SKM-1 (cell line): ENCODE data around the gene IL4R.
A peak's percentile ranks its signal among the peaks of the same experiment; 100 is the strongest.
"Not testable (repeated sequence)": the region's sequence is repeated elsewhere in the genome, so short reads cannot be mapped to it uniquely, and the experiment has no call there.

Experiments
- DNase-seq: peaks from one replicate; lab custom pipeline; 2025; ENCODE audit not compliant: unreplicated experiment; lab: John Stamatoyannopoulos, UW

IL4R gene

DNA sequence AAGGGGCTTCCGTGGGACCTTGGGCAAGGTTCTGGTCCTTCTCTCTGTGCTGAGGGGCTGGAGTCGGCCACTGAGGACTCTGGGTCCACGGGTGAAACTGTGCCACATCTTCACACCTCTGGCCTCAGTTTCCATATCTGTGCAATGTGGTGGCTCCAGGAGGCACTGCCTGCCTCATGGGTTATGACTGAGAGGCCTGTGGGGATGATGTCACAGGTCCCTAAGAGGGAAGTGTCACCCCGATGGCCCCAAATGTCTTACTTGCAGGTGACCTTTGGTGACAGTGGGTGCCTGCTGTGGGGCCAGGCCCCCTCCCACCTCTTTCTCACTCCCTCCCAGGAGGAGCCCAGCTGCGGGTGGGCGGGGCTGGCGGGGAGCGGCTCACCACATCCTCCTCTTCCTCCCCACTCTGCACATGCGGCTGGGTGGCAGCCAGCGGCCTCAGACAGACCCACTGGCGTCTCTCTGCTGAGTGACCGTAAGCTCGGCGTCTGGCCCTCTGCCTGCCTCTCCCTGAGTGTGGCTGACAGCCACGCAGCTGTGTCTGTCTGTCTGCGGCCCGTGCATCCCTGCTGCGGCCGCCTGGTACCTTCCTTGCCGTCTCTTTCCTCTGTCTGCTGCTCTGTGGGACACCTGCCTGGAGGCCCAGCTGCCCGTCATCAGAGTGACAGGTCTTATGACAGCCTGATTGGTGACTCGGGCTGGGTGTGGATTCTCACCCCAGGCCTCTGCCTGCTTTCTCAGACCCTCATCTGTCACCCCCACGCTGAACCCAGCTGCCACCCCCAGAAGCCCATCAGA lies 88.2 kb downstream of the IL4R start, which contains the start of gene IL21R:
Gene IL21R (plus strand): TSS at position 407 of the 801 bp plus-strand sequence. CDS start 27,898 bp downstream, outside the sequence.
- DNase-seq, result peak; percentile 68

DNA sequence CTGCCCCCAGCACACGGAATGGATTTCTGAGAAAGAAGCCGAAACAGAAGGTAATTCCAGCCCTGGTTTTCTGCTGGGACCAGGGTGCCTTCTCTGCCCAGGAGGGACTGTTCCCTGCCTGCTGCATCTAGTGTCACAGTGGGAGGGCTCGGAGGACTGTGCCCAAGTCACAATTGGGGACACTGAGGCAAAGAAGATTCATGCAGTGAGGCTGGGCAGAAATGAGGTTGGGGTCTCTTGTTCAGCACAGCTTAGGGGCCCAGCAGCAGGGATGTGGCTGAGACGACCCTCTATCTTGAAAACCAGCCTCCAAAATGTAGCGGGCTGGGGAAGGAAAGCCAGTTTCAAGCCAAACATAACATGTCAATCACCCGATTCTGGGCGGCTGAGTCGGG lies 88.8 kb downstream of the IL4R start:
- no peak for DNase-seq

GRCh38 chr16:27402964-27403600 lies 89.3 kb downstream of the IL4R start:
- no peak for DNase-seq

- DNase-seq, result no peak
Observed at GRCh38 chr16:27403601-27403992, 89.8 kb downstream of the IL4R start.

GRCh38 chr16:27404163-27404823 lies 90.5 kb downstream of the IL4R start:
- DNase-seq, result no peak

- DNase-seq, result no peak
Observed at GRCh38 chr16:27405546-27406451, 92.0 kb downstream of the IL4R start.

DNA sequence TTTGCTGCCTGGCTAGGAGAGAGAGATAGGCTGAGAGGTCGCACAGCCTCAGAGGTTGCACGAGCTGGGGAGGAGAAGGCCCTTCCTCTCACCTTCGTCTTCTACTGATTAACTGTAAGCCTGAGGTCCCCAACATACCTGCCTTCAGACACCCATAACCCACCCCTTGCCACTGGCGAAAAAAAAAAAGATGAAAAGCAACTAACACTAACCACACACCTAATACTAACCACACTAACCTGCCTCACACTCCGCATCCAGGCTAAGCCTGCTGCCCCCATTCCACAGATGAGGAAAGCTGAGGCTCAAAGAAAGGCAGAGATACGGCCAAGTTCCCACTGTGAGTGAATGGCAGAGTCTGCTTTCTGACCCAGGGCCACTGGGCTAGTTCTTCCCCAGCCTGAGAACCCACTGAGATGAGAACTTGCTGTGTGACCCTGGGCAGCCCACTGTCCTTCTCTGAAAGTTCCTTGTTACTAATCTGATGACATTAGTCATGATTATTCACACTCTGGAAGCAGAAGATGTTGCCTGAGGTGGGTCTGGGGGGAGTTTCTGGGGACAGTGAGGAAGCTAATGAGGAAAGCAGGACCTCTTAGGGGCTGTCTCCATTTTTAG lies 92.8 kb downstream of the IL4R start:
- DNase-seq, result no peak

DNA sequence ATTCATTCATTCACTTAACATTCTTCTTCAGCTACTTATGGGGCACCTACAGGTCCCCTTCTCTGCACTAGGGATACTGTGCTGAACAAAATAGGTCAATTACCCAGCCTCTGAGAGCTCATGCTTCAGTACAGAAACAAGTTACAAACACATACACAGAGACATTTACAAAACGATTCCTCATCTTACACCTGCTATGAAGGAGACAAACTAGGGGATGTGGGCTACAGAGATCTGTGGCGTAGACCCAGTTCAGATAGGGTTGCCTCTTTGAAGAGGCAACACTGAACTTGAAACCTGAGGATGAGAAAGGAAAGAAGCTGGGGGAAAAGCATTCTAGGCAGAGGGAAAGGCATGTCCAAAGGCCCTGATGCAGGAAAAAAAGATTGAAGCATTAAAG lies 93.4 kb downstream of the IL4R start:
- DNase-seq, result no peak

DNA sequence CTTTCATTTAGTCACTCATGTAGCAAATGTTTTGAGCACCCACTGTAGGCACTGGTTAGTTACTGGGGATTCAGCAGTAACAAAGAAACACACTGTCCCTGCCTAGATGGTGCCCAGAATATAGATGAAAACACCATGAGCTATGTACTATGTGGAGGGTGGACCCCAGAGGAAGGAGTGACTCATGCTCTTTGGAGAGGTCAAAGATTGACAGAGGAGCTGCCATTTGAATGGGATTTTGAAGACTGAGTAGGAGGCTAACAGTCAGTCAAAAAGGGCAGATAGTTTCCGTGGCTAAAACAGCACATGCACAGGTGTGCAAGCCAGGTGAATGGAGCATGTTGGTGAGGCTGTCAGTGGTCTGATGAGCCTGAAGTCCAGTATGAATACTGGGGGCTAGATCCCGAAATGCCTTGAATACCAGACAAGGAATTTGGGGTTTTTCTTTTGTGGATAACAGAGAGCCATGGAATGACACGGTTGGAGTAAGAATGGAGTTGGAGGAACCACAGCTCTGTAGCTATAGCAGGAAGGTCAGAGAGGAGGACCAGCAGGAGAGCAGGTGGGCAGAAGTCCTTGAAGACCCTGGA lies 94.3 kb downstream of the IL4R start:
- DNase-seq, result no peak

- DNase-seq, result no peak
Observed at GRCh38 chr16:27408602-27409031, 94.8 kb downstream of the IL4R start.

DNA sequence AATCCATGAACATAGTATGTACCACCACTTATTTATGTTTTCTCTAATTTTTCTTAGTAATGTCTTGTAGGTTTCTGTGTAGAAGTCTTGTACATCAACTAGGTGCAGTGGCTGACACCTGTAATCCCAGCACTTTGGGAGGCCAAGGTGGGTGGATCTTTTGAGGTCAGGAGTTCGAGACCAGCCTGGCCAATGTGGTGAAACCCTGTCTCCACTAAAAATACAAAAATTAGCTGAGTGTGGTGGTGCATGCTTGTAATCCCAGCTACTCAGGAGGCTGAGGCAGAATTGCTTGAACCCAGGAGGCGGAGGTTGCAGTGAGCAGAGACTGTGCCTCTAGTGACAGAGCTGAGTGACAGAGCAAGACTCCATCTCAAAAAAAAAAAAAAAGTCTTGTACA lies 96.2 kb downstream of the IL4R start:
- not testable (repeated sequence) for DNase-seq

DNA sequence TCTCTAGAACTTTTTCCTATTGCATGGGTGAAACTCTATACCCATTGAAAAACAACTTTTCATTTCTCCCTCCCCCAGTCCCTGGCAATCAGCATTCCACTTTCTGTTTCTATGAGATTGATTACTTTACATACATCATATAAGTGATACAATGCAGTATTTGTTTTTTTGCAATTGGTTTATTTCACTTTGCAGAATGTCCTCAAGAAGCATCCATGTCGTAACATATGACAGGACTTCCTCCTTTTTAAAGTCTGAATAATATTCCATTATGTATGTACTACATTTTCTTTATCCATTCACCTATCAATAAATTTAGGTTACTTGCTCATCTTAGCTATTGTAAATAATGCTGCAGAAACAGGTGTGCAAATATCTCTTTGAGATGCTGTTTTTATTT lies 97.0 kb downstream of the IL4R start:
- no peak for DNase-seq

GRCh38 chr16:27413956-27414355 lies 100.2 kb downstream of the IL4R start:
- DNase-seq, result no peak
